Common myeloid progenitor, CD34-positive (primary cell): ENCODE measurements around the gene ASTN2.

ENCODE experiments used
- CTCF ChIA-PET: fragments of 350-600 bp; sonication (Branson Sonifier 250); formaldehyde crosslinking; loops from one replicate; lab custom pipeline; 2021; ENCODE audit warnings: antibody characterized with exemption; lab: Charles Lee
- POLR2A ChIA-PET: fragments of 350-600 bp; sonication (Branson Sonifier 250); formaldehyde crosslinking; loops from one replicate; lab custom pipeline; 2021; ENCODE audit warnings: antibody characterized with exemption; lab: Charles Lee
- DNase-seq, 3 donors: peaks; one replicate each; pipeline versions ENCODE4 v3.0.0 to v3.0.0-alpha.2; 2013
- H3K27ac ChIP-seq, 2 experiments: 1 replicate in 1 of 2; 2 replicates in 1 of 2; pipeline ENCODE4 v1.7.0; 2013; ENCODE audit warnings: inconsistent platforms in 2 of 2, low read length in 2 of 2, mild to moderate bottlenecking in 2 of 2, low read depth in 1 of 2, moderate library complexity in 1 of 2; ENCODE audit not compliant: severe bottlenecking in 2 of 2, insufficient read depth in 1 of 2, poor library complexity in 1 of 2
- H3K27me3 ChIP-seq, 5 experiments: replicated peaks in 2 of 5; 1 replicate in 3 of 5; 2 replicates in 2 of 5; pipeline versions ENCODE4 v1.6.1 to v1.7.0; 2013; ENCODE audit warnings: low read length in 4 of 5, mild to moderate bottlenecking in 2 of 5, moderate library complexity in 2 of 5, inconsistent platforms in 1 of 5; ENCODE audit not compliant: insufficient read depth in 5 of 5, control insufficient read depth in 4 of 5
- H3K36me3 ChIP-seq, 4 experiments: 1 replicate in 2 of 4; 2 replicates in 2 of 4; pipeline versions ENCODE4 v1.6.1 to v1.7.0; 2013; ENCODE audit warnings: low read length in 3 of 4, control low read depth in 1 of 4, mild to moderate bottlenecking in 1 of 4; ENCODE audit not compliant: control insufficient read depth in 4 of 4, insufficient read depth in 4 of 4
- H3K4me1 ChIP-seq, 4 experiments: 1 replicate in 3 of 4; 2 replicates in 1 of 4; pipeline versions ENCODE4 v1.6.1 to v1.7.1; 2013; ENCODE audit warnings: low read length in 3 of 4, mild to moderate bottlenecking in 3 of 4, control low read depth in 1 of 4, inconsistent platforms in 1 of 4, moderate library complexity in 1 of 4; ENCODE audit not compliant: control insufficient read depth in 4 of 4, insufficient read depth in 4 of 4; ENCODE audit errors: control extremely low read depth in 1 of 4
- H3K4me3 ChIP-seq, 7 experiments: 1 replicate in 4 of 7; 2 replicates in 3 of 7; pipeline versions ENCODE4 v1.5.1 to v1.7.0; 2013; ENCODE audit warnings: mild to moderate bottlenecking in 7 of 7, low read length in 6 of 7, moderate library complexity in 6 of 7, inconsistent platforms in 2 of 7, low read depth in 2 of 7, control low read depth in 1 of 7; ENCODE audit not compliant: insufficient read depth in 4 of 7, control insufficient read depth in 1 of 7; ENCODE audit errors: extremely low read depth in 1 of 7
- H3K9me3 ChIP-seq, 5 experiments: 1 replicate in 4 of 5; 2 replicates in 1 of 5; pipeline versions ENCODE4 v1.6.1 to v1.7.1; 2013; ENCODE audit warnings: low read length in 4 of 5, mild to moderate bottlenecking in 2 of 5, inconsistent platforms in 1 of 5, low read depth in 1 of 5, moderate library complexity in 1 of 5; ENCODE audit not compliant: control insufficient read depth in 4 of 5, insufficient read depth in 2 of 5; ENCODE audit errors: control extremely low read depth in 1 of 5
- WGBS: methylation state at CpG from one replicate; pipeline ENCODE4 v1.1.5; 2013; ENCODE audit not compliant: insufficient coverage; 5-methylcytosine and 5-hydroxymethylcytosine counted together

Gene ASTN2

GRCh38 chr9:116448431-116448830, 966.4 kb downstream of the ASTN2 start:
- H3K9me3 ChIP-seq: no peaks in the 10 kb centered on the region
- peak overlapping the region in 1 of 7 experiments; percentile 37 for H3K4me3 ChIP-seq
- WGBS: 16% methylated on average over 3 of the region's 3 CpGs
- H3K36me3 ChIP-seq: no peaks in the 10 kb centered on the region
- H3K27ac ChIP-seq: peak overlapping the region in 1 of 2 experiments; percentile 43
- peak in 1 of 3 donors; percentile 74 for DNase-seq
- H3K4me1 ChIP-seq: peaks cover 5 to 61% (median 43%) of the 10 kb centered on the region in 4 experiments
- POLR2A ChIA-PET: no interaction called here
- H3K27me3 ChIP-seq: no peaks in the 10 kb centered on the region
- CTCF ChIA-PET: interaction anchor here (0.8 to 0.9 kb wide), 2 partner anchors 21 to 75 kb away, joined by 3 read pairs; no protein-coding TSS in a partner anchor

GRCh38 chr9:116447934-116448333, 966.9 kb downstream of the ASTN2 start:
- peak; percentile 87 to 99 (median 98) for DNase-seq
- CTCF ChIA-PET: interaction anchor here (0.8 to 0.9 kb wide), 2 partner anchors 21 to 74 kb away, joined by 3 read pairs; no protein-coding TSS in a partner anchor
- H3K9me3 ChIP-seq: no peaks in the 10 kb centered on the region
- POLR2A ChIA-PET: no interaction called here
- H3K4me1 ChIP-seq: peaks cover 5 to 61% (median 43%) of the 10 kb centered on the region in 4 experiments
- no peaks in the 10 kb centered on the region for H3K36me3 ChIP-seq
- H3K4me3 ChIP-seq: peak overlapping the region in 3 of 7 experiments; percentile 37 to 45 (median 37)
- H3K27ac ChIP-seq: peak overlapping the region; percentile 2 to 77
- WGBS: 0% methylated on average over 3 of the region's 6 CpGs
- H3K27me3 ChIP-seq: no peaks in the 10 kb centered on the region

- Histone ChIP-seq H3K9me3 (no peaks in the 10 kb centered on the region), H3K4me3 (no peak overlapping the region), H3K36me3 (no peaks in the 10 kb centered on the region), H3K27ac (no peak overlapping the region), H3K4me1 (peaks cover 0 to 24% (median 13%) of the 10 kb centered on the region in 4 experiments), H3K27me3 (no peaks in the 10 kb centered on the region)
- CTCF ChIA-PET: no interaction called here
- no peak for DNase-seq
- POLR2A ChIA-PET: no interaction called here
Observed at GRCh38 chr9:116442528-116442927, 972.3 kb downstream of the ASTN2 start.

GRCh38 chr9:116437411-116438370, 977.2 kb downstream of the ASTN2 start:
- ChIA-PET CTCF (no interaction called here), POLR2A (no interaction called here)
- no peaks in the 10 kb centered on the region for H3K36me3 ChIP-seq
- DNase-seq: no peak
- H3K4me3 ChIP-seq: no peak overlapping the region
- H3K27ac ChIP-seq: no peak overlapping the region
- no peaks in the 10 kb centered on the region for H3K4me1 ChIP-seq
- H3K27me3 ChIP-seq: no peaks in the 10 kb centered on the region
- WGBS: 83% methylated on average over 10 of the region's 11 CpGs
- H3K9me3 ChIP-seq: no peaks in the 10 kb centered on the region

GRCh38 chr9:116436121-116436520, 978.7 kb downstream of the ASTN2 start:
- CTCF ChIA-PET: no interaction called here
- WGBS: no CpG with 5 or more reads among the region's 1 CpG
- H3K4me1 ChIP-seq: no peaks in the 10 kb centered on the region
- no peaks in the 10 kb centered on the region for H3K36me3 ChIP-seq
- H3K27ac ChIP-seq: no peak overlapping the region
- H3K27me3 ChIP-seq: no peaks in the 10 kb centered on the region
- no peak for DNase-seq
- no peak overlapping the region for H3K4me3 ChIP-seq
- POLR2A ChIA-PET: no interaction called here
- no peaks in the 10 kb centered on the region for H3K9me3 ChIP-seq

- WGBS: 96% methylated on average over 3 of the region's 4 CpGs
- DNase-seq: no peak
- Histone ChIP-seq H3K9me3 (no peaks in the 10 kb centered on the region), H3K36me3 (no peaks in the 10 kb centered on the region), H3K27me3 (no peaks in the 10 kb centered on the region), H3K27ac (no peak overlapping the region), H3K4me1 (no peaks in the 10 kb centered on the region), H3K4me3 (no peak overlapping the region)
- POLR2A ChIA-PET: no interaction called here
- CTCF ChIA-PET: no interaction called here
Observed at GRCh38 chr9:116435706-116436105, 979.2 kb downstream of the ASTN2 start.

- Histone ChIP-seq H3K4me3 (no peak overlapping the region), H3K4me1 (no peaks in the 10 kb centered on the region), H3K27ac (no peak overlapping the region), H3K36me3 (no peaks in the 10 kb centered on the region), H3K9me3 (no peaks in the 10 kb centered on the region), H3K27me3 (no peaks in the 10 kb centered on the region)
- CTCF ChIA-PET: interaction anchor here (1.2 kb wide), 1 partner anchor 57 kb away, joined by 3 read pairs; no protein-coding TSS in a partner anchor
- 100% methylated on average over 3 of the region's 4 CpGs for WGBS
- POLR2A ChIA-PET: no interaction called here
- DNase-seq: no peak
Observed at GRCh38 chr9:116434314-116434713, 980.5 kb downstream of the ASTN2 start.
